ENCODE measurements around the gene C5orf63.
"Not testable (repeated sequence)": the region's sequence is repeated elsewhere in the genome, so short reads cannot be mapped to it uniquely, and the experiment has no call there.

C5orf63 gene

GRCh38 chr5:127070243-127070642, 3.1 kb downstream of the C5orf63 start:
- no peak for FAIRE-seq

GRCh38 chr5:127068493-127069214, 4.6 kb downstream of the C5orf63 start:
- no peak for FAIRE-seq

GRCh38 chr5:127066721-127067120, 6.6 kb downstream of the C5orf63 start:
- no peak for FAIRE-seq

- no peak for FAIRE-seq
Observed at GRCh38 chr5:127064253-127064840, 9.0 kb downstream of the C5orf63 start.

GRCh38 chr5:127063257-127063913, 9.9 kb downstream of the C5orf63 start:
- no peak for FAIRE-seq

GRCh38 chr5:127061956-127062355, 11.3 kb downstream of the C5orf63 start:
- FAIRE-seq, result no peak

- FAIRE-seq, result no peak
Observed at GRCh38 chr5:127061537-127061936, 11.8 kb downstream of the C5orf63 start.

- no peak for FAIRE-seq
Observed at GRCh38 chr5:127060470-127060985, 12.8 kb downstream of the C5orf63 start.

- no peak for FAIRE-seq
Observed at GRCh38 chr5:127056896-127057295, 16.4 kb downstream of the C5orf63 start.

- no peak for FAIRE-seq
Observed at GRCh38 chr5:127055880-127056653, 17.2 kb downstream of the C5orf63 start.

- FAIRE-seq, result not testable (repeated sequence)
Observed at GRCh38 chr5:127053551-127053950, 19.8 kb downstream of the C5orf63 start.

- FAIRE-seq, result no peak
Observed at GRCh38 chr5:127053049-127053448, 20.3 kb downstream of the C5orf63 start.

- no peak for FAIRE-seq
Observed at GRCh38 chr5:127051591-127051990, 21.7 kb downstream of the C5orf63 start.

GRCh38 chr5:127046343-127047072, 26.8 kb downstream of the C5orf63 start:
- no peak for FAIRE-seq

GRCh38 chr5:127042593-127042992, 30.7 kb downstream of the C5orf63 start:
- FAIRE-seq, result no peak

- no peak for FAIRE-seq
Observed at GRCh38 chr5:127041571-127041970, 31.7 kb downstream of the C5orf63 start.

- no peak for FAIRE-seq
Observed at GRCh38 chr5:127040796-127041520, 32.3 kb downstream of the C5orf63 start.

GRCh38 chr5:127038550-127038949, 34.8 kb downstream of the C5orf63 start:
- FAIRE-seq, result no peak

GRCh38 chr5:127031863-127032232, 41.5 kb downstream of the C5orf63 start:
- FAIRE-seq, result no peak

- no peak for FAIRE-seq
Observed at GRCh38 chr5:127031147-127031862, 42.0 kb downstream of the C5orf63 start.

Measured in G401.6 (cell line).